ENCODE measurements around the gene GATA5.

The GATA5 gene

DNA sequence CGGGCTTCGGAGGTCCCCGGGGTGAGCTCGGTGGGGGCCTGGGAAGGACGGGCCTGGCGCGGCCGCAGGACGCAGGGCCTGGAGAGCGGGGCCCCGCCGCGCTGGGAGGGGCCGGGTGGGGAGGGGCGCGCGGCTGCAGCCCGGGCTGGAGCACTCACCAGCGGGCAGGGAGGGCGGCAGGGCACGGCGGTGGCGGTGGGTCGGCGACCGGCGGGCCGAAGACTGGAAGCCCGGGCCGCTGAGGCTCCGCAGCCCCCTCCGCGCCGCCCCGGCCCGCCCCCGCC is at the start of gene GATA5:
Gene GATA5 (minus strand): TSS at position 224 of the 284 bp plus-strand sequence. CDS start 474 bp downstream, outside the sequence.
- DNase-seq, result no peak

DNA sequence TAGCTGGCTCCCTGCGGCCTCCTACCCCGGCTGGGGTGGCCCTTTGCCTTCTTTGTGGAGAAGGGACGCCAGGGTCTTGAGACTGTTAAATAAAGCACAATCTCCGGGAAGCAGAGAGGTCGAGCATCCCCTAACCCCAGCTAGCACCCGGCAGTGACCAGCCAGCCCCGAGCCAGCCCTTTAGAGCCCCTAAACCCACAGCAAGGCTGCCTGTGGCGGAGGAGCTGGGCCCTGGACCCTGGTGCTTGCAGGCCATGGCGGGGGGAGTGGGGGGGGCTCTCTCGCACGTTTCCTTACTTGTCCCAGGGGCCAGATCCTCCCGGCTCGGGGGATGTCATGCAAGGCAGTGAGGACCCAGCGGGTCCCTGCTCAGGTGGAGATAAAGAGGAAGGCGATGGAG is 49.2 kb upstream of the GATA5 start:
- no peak for DNase-seq

GRCh38 chr20:62524505-62524911 is 48.7 kb upstream of the GATA5 start:
- DNase-seq, result no peak

- peak; percentile 63 for DNase-seq
These were observed 47.8 kb upstream of the GATA5 start for GRCh38 chr20:62523473-62524203.

GRCh38 chr20:62522748-62523396 is 47.1 kb upstream of the GATA5 start:
- DNase-seq, result no peak

- DNase-seq, result no peak
These were observed 44.0 kb upstream of the GATA5 start for GRCh38 chr20:62519826-62520225.

- DNase-seq, result no peak
These were observed 43.1 kb upstream of the GATA5 start for GRCh38 chr20:62518911-62519310.

DNA sequence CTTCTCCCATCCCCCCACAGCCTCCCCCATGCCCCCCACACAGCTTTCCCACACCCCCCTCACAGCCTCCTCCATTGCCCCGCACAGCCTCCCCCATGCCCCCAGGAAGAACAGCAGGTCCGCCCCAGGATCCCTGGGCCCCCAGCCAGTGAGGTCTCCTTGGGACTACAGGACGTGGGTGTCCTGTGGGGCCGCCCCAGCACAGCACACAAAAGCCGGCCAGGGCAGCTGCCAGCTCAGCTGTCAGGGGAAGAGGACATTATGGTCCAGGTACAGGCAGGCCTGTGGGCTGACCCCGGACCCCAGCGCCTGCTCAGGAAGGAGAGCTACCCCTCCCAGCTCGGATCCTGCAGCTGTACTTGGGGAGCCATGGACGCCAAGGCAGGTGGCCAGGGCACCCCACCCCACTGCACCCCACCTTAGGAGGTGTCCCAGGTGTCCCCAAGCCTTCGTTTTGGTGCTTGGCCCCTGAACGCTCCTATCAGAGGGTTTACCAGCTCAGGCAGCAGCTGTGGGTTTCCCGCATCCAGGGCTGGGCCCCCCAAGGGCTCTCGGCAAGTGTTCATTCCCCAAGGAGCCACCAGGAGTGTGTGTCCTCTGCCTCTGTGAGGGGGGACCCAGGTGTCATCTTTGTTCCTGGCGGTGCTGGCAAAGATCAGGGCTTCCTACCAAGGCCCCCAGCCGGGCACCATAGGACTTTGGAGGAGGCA is 42.3 kb upstream of the GATA5 start:
- DNase-seq, result no peak

DNA sequence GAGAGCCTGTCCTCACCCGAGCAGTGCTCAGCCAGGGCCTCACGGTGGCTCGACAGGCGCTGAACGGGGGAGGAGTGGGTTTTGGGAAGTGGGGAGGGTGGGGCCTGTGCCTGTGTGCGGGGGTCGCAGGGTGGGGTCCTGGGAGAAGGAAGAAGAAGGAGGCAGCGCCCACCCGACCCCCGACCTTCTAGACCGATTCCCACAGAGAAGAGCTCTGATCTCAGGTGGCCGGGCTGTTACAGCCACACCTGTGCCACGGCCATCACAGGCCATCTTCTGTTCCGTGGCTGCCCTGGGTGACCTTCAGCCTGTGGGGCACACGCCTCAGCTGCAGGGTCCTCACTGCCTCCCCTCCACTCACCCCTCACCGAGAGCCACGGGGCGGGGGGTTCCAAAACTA is 41.4 kb upstream of the GATA5 start:
- DNase-seq, result no peak

GRCh38 chr20:62516338-62516737 is 40.5 kb upstream of the GATA5 start:
- no peak for DNase-seq

DNA sequence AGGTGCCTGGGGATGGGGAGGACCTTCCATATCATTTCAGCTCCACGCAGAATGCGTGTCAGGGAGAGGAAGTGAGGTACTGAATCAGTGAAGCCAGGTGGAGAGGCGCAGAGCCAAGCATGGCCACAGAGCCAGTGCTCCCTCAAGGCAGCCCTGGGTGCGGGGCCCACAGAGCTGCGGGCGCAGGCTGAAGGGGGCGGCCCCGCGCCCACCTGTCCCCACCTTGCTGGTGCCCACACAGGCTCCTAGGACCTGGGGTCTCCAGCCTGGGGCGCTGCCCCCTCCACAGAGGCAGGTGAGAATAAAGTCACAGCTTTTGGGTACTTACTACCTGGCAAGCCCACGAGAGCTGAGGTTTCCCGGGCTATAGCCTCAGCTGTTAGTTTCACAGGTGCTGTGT is 40.0 kb upstream of the GATA5 start:
- no peak for DNase-seq

- no peak for DNase-seq
These were observed 39.5 kb upstream of the GATA5 start for GRCh38 chr20:62515280-62515679.

GRCh38 chr20:62513991-62514390 is 38.2 kb upstream of the GATA5 start:
- no peak for DNase-seq

DNA sequence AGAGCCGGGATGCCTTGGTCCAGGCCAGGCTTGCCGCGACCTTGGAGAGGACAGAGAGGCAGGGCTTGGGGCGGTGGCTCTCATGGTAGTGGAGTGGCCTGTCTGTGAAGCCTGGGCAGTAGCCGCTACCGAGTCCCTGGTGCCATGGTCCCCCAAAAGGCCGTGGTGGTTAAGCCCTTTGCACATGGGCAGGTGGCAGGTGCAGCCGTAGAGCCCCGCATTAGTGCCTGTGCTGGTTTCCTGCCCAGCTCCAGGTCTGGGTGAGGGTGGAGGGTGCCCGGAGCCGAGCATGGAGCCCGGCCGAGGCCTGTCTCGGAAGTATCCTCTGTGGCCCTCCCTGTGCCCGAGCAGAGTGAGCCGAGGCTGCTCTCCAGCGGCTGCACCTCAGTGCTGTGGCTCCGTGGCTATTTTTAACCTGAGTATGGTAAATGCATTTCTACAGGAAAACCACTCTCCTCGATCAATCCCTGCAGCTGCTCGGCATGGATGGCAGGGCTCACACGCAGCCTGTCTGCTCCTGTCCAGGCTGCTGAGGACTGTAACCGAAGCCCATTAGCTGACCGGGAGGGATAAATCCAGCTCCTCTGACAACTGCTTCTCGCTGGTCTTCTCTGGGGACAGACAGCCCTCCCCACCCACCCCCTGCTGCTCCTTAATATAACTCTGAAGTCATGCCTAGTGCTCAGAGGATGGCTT is 36.3 kb upstream of the GATA5 start:
- no peak for DNase-seq

DNA sequence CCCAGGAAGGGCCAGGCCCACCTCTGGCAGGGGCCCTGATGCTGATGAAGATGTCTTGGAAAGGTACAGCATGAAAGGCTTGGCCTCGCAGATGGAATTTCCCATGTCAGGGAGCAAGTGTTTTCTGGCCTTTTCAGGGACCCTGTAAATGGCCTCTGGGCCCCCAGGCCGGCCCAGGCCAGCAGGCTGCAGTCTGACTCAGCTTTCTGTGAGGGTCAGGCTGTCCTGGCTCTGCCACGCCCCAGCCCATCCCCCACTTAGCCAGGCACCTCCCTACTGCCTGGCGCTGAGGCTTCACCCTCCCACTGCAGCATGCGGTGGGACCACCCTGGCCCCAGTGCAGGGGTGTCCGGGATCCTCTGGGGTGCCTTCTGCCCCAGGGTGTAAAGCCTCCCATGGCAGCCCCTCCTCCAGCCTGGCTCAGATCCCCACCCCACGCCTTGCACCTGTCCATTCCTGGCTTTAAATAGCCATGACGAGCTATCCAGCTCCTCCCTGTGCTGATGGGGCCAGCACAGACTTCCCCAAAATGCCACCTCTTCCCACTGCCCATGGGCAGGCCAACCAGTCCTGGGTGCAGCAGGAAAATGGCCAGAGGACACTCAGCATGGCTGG is 35.6 kb upstream of the GATA5 start:
- DNase-seq, result no peak

DNA sequence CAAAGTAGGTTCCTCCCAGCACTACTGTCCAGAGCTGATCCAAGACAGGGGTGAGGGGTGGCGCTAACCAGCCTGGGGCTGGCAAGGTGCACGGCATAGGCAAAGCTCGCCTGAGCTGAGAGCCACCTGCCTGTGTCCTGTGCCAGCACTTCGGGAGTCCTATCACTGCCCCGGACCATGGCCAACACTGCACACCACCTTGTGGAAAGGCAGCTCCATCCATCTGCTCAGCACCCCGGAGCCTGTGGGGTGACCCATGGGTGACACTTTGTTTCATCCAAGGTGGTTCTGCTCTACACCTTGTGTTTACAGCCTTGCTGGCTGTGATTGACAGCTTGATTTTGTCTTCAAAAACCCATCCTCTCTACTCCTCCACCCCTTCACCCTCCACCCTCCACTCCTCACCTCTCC is 32.9 kb upstream of the GATA5 start:
- DNase-seq, result no peak

DNA sequence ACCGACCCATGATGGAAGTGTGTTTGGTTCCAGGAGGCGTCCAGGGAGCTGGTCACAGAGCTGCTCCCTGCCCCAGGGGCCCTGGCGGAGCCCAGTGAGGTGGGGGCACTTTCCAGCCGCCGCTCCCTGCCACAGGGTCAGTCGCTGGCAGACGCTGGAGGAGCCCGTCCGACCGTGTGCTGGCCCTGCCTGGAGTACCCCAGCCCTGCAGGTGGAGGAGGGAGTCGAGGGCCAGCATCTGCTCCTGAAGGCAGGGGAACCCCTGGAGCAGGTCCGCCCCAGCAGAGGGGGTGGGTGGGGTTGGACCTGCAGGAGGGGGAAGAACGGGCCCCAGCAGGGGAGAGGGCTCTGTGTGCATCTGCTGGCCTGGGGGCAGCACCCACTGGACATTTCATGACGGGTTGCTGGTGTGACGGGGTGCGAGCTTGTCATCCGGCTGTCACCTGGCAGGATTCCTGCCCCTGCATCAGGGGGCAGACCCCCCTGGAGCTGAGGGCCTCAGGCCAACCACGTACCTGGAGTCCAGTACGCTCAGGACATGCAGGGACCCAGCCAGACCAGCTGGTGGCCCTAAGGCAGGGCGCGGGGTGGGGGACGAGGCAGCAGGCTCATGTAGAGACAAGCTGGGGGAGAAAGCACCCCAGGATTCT is 32.3 kb upstream of the GATA5 start:
- no peak for DNase-seq

- DNase-seq, result no peak
These were observed 31.5 kb upstream of the GATA5 start for GRCh38 chr20:62507323-62507722.

- DNase-seq, result no peak
These were observed 31.0 kb upstream of the GATA5 start for GRCh38 chr20:62506791-62507190.

DNA sequence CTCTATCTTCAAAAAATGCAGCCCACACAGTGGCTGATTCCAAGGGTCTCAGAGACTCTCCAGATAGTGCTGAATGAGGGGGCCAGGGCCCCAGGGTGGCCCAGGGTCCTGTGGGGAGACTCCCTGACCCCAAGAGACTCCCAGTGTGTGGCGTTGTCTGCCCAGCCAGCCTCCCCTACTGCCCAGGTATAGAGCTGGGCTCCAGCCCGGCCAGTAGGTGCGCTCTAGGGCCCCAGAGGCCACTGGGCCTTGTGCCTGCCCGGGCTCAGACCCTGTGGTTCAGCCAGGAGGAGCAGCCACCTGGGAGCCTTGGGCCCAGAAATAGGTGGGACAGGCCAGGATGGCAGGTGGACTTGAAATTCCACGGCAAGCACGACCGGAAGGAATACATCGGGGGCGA is 30.3 kb upstream of the GATA5 start:
- DNase-seq, result no peak

DNA sequence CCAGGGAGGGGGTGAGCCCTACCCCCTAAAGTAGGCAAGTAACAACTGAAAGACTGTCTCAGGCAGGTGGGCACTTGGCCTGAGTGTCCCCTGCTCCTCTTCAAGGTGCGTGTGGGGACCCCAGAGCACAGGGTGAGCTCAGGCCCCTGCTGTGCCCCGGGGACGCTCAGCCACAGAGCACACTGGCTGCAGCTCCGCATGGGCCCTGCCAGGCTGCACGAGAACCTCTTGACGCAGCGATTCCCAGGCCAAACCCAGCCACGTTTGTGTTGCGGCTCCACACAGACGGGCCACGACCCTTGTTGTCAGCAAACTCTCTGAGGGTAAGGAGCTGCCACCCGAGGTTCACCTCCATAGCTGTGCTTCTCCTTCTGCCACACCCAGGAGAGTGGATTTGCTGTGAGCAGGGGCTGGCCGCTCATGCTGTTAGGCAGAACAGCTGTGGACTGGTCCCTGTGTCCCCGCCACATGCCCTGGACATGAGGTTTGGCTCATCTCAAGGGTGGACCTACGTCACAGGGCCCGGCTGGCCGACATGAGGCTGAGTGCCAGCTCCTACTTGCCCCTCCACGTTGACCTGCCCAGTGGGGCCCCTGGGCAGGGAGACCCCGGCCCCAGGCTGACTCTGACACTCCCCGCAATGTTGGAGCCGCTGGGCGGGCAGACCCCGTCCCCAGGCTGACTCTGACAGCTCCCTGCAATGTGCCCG is 29.7 kb upstream of the GATA5 start:
- DNase-seq, result no peak

- DNase-seq, result no peak
These were observed 28.5 kb upstream of the GATA5 start for GRCh38 chr20:62504323-62504722.

All from activated CD4-positive, alpha-beta T cell treated with anti-CD3 and anti-CD28 coated beads, Interleukin-2, amount 50 U/mL, for 16 hours (primary cell).